ENCODE measurements around the gene IL12RB1. TPM values are rescaled to one million over a fixed set of nuclear protein-coding genes. Genes with fewer than 3 reads are reported as not detected.
"Not testable (repeated sequence)": the region's sequence is repeated elsewhere in the genome, so short reads cannot be mapped to it uniquely, and the experiment has no call there.

The IL12RB1 gene
- total and polyA plus RNA-seq, 2 experiments from 2014 or later = not detected

- no peaks in the 10 kb centered on the region for H3K27me3 ChIP-seq
- H2AFZ ChIP-seq = no peak overlapping the region
- DNase-seq (ENCODE audit: low spot score) = no peak
- no peak for TF ChIP-seq EZH2 (IDR thresholded peaks at IDR 0.05; ENCODE audit: borderline replicate concordance)
- TF ChIP-seq EZH2phosphoT487 (IDR thresholded peaks at IDR 0.05; ENCODE audit: low read depth, severe bottlenecking, unreplicated experiment) = no peak
- no peak for TF ChIP-seq CTCF (IDR thresholded peaks at IDR 0.05; ENCODE audit: poor library complexity)
- H3K9me3 ChIP-seq (ENCODE audit: low read depth) = no peaks in the 10 kb centered on the region
- no peak overlapping the region for H3K27ac ChIP-seq
- no peaks in the 10 kb centered on the region for H4K20me1 ChIP-seq (ENCODE audit: insufficient read depth, poor library complexity, severe bottlenecking)
- H3K4me1 ChIP-seq (ENCODE audit: insufficient read depth) = no peaks in the 10 kb centered on the region
- no peak overlapping the region for H3K4me2 ChIP-seq
- no peaks in the 10 kb centered on the region for H3K79me2 ChIP-seq
- no peaks in the 10 kb centered on the region for H3K9me2 ChIP-seq (replicated peaks; ENCODE audit: insufficient read depth)
- no peak overlapping the region for H3K4me3 ChIP-seq
- H3K36me3 ChIP-seq (replicated peaks; ENCODE audit: insufficient read depth, low read depth) = no peaks in the 10 kb centered on the region
- 80% methylated on average over 12 of the region's 12 CpGs for WGBS (ENCODE audit: low lambda C conversion rate, missing lambda C conversion rate)
Observed at GRCh38 chr19:18091217-18091608, 4.5 kb upstream of the IL12RB1 start.

- Histone ChIP-seq H4K20me1 (ENCODE audit: insufficient read depth, poor library complexity, severe bottlenecking) (no peaks in the 10 kb centered on the region), H3K9me3 (ENCODE audit: low read depth) (no peaks in the 10 kb centered on the region), H3K27ac (no peak overlapping the region), H3K4me3 (no peak overlapping the region), H3K79me2 (no peaks in the 10 kb centered on the region), H3K9me2 (replicated peaks; ENCODE audit: insufficient read depth) (no peaks in the 10 kb centered on the region), H3K4me1 (ENCODE audit: insufficient read depth) (no peaks in the 10 kb centered on the region), H3K4me2 (no peak overlapping the region), H3K27me3 (no peaks in the 10 kb centered on the region), H3K36me3 (replicated peaks; ENCODE audit: insufficient read depth, low read depth) (no peaks in the 10 kb centered on the region), H2AFZ (no peak overlapping the region)
- WGBS (ENCODE audit: low lambda C conversion rate, missing lambda C conversion rate) = 83% methylated on average over 12 of the region's 12 CpGs
- TF ChIP-seq EZH2phosphoT487 (IDR thresholded peaks at IDR 0.05; ENCODE audit: low read depth, severe bottlenecking, unreplicated experiment) = no peak
- no peak for TF ChIP-seq CTCF (IDR thresholded peaks at IDR 0.05; ENCODE audit: poor library complexity)
- TF ChIP-seq EZH2 (IDR thresholded peaks at IDR 0.05; ENCODE audit: borderline replicate concordance) = no peak
- no peak for DNase-seq (ENCODE audit: low spot score)
Observed at GRCh38 chr19:18090545-18091216, 3.9 kb upstream of the IL12RB1 start.

- no peaks in the 10 kb centered on the region for H3K9me3 ChIP-seq (ENCODE audit: low read depth)
- no peaks in the 10 kb centered on the region for H3K36me3 ChIP-seq (replicated peaks; ENCODE audit: insufficient read depth, low read depth)
- WGBS (ENCODE audit: low lambda C conversion rate, missing lambda C conversion rate) = 92% methylated on average over 5 of the region's 5 CpGs
- DNase-seq (ENCODE audit: low spot score) = no peak
- no peaks in the 10 kb centered on the region for H3K27me3 ChIP-seq
- H2AFZ ChIP-seq = no peak overlapping the region
- no peaks in the 10 kb centered on the region for H3K9me2 ChIP-seq (replicated peaks; ENCODE audit: insufficient read depth)
- H3K4me1 ChIP-seq (ENCODE audit: insufficient read depth) = no peaks in the 10 kb centered on the region
- H3K79me2 ChIP-seq = no peaks in the 10 kb centered on the region
- TF ChIP-seq CTCF (IDR thresholded peaks at IDR 0.05; ENCODE audit: poor library complexity) = no peak
- no peak for TF ChIP-seq EZH2phosphoT487 (IDR thresholded peaks at IDR 0.05; ENCODE audit: low read depth, severe bottlenecking, unreplicated experiment)
- no peak for TF ChIP-seq EZH2 (IDR thresholded peaks at IDR 0.05; ENCODE audit: borderline replicate concordance)
- H3K4me3 ChIP-seq = no peak overlapping the region
- no peak overlapping the region for H3K4me2 ChIP-seq
- no peaks in the 10 kb centered on the region for H4K20me1 ChIP-seq (ENCODE audit: insufficient read depth, poor library complexity, severe bottlenecking)
- H3K27ac ChIP-seq = no peak overlapping the region
Observed at GRCh38 chr19:18089726-18090125, 3.0 kb upstream of the IL12RB1 start.

GRCh38 chr19:18089096-18089541, 2.4 kb upstream of the IL12RB1 start:
- H3K27ac ChIP-seq = not testable (repeated sequence)

More at GRCh38 chr19:18089096-18089541, 2.4 kb upstream of the IL12RB1 start:
- H3K4me3 ChIP-seq; H3K4me2 ChIP-seq; H4K20me1 ChIP-seq (ENCODE audit: insufficient read depth, poor library complexity, severe bottlenecking); H3K79me2 ChIP-seq; H3K36me3 ChIP-seq (replicated peaks; ENCODE audit: insufficient read depth, low read depth); H3K9me2 ChIP-seq (replicated peaks; ENCODE audit: insufficient read depth); H3K9me3 ChIP-seq (ENCODE audit: low read depth); H3K27me3 ChIP-seq; H3K4me1 ChIP-seq (ENCODE audit: insufficient read depth); H2AFZ ChIP-seq; DNase-seq (ENCODE audit: low spot score): not testable (repeated sequence)
- 84% methylated on average over 11 of the region's 11 CpGs for WGBS (ENCODE audit: low lambda C conversion rate, missing lambda C conversion rate)

Measured in hepatocyte (in vitro differentiated cells).